K562 (cell line): ENCODE data around the gene CALD1. TPM values are rescaled to one million over a fixed set of nuclear protein-coding genes. Genes with fewer than 3 reads are reported as not detected.

Source experiments
- GABPA ChIP-seq: fragments of 200-800 bp; sonication (Bioruptor generic); conservative IDR thresholded peaks from 2 replicates; pipeline ENCODE4 v1.6.1; 2016; ENCODE audit warnings: low read depth, missing genetic modification characterization, missing compliant biosample characterization
- REST ChIP-seq, 2 experiments: fragments of 450-650 bp; formaldehyde crosslinking in 1 of 2; IDR thresholded peaks; 2 replicates each; pipeline versions ENCODE4 v1.4.0 to v1.6.1; 2014 to 2020; ENCODE audit warnings: mild to moderate bottlenecking in 2 of 2, borderline replicate concordance in 1 of 2, low read depth in 1 of 2
- SMC3 ChIP-seq: conservative IDR thresholded peaks from 2 replicates; pipeline ENCODE4 v1.6.1; 2011; ENCODE audit warnings: low read depth, low read length, improper control_type of control experiment; ENCODE audit not compliant: insufficient read depth
- polyA plus RNA-seq, 8 experiments: library from polyadenylated mRNA; depleted of rRNA in 4 of 8; stranded (reverse) in 5 of 8; unstranded in 3 of 8; fragments of >200 nt; fragmentation: Nextera tagmentation in 2 of 8; fragmentation: Illumina TruSeq in 1 of 8; extraction: Ambion mirVana in 2 of 8; extraction: Trizol in 1 of 8; gene quantifications; 2 replicates each; pipeline versions ENCODE4 v1.2.1 to v1.2.3, GENCODE V29; 2011 to 2014; ENCODE audit warnings: inconsistent platforms in 1 of 8, missing spikeins in 1 of 8
- total RNA-seq, 7 experiments: library from RNA; depleted of rRNA in 6 of 7; stranded (reverse); fragments of >200 nt in 6 of 7; fragmentation: Illumina TruSeq in 2 of 7; extraction: Trizol in 2 of 7; gene quantifications; 2 replicates each; pipeline versions ENCODE4 v1.2.1 to v1.2.3, GENCODE V29; 2011 to 2021; ENCODE audit warnings: low replicate concordance in 1 of 7

The CALD1 gene
- total and polyA plus RNA-seq, 9 of the 15 experiments (the other 6 are each of a cell fraction or from before 2014, with no cell fraction given) = 0.40 TPM; not detected in 8

DNA sequence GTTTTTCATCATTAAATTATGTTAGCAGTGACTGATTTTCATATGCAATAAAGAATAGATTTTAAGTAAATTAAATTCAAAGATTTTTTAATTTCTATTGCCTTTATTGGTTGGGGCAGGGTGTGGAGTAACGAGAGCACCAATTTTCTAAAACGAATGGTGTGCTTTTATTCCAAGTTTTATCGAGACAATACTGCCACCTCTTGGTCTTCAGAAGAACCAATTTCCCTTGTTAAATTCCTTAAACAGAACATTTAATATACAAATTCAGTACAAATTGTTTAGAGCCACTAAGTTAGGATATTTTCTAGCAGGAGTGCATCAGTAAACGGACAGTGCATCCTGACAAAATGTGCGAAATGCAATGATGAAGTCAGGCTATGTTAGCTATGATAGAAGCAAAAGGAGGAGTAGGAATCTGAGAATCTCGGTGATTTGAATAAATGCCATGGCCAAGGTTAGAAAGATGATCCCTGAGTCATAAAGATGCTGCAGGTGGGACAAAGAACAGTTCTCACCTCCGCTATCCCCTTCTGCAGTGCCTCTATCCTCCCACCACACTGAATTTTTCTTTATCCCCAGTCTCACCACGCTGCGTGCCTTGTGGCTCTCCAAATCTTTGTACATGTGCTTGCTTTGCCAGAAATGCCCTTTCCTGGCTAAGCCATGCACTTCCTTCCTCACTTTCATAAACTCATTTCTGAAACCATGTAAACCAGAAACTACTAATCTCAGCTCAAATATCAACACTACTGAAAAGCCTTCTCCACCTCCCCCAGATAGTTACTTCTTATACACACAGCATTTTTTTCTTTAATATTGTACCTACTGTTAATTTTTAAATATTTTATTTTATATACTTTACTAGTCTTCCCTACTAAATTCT is 175.0 kb downstream of the CALD1 start (continued):
- TF ChIP-seq REST (IDR thresholded peaks at IDR 0.05; ENCODE audit: borderline replicate concordance) = peak; percentile 73; the same call in 1 of the 2 replicates
- TF ChIP-seq REST (CRISPR knock-in tag; IDR thresholded peaks at IDR 0.05; ENCODE audit: low read depth) = no peak
- peak; percentile 31; the same call in 1 of the 2 replicates for TF ChIP-seq GABPA (tag)
- TF ChIP-seq SMC3 = peak; percentile 75
